ENCODE measurements around the gene ZNF787. TPM values are rescaled to one million over a fixed set of nuclear protein-coding genes. Genes with fewer than 3 reads are reported as not detected.

The ZNF787 gene
- total RNA-seq, 1 experiment from 2014 or later, result 54.6 TPM

- DNase-seq, result no peak
- H3K14ac ChIP-seq (ENCODE audit: insufficient read depth, low read length), result no peak overlapping the region
- peaks cover 2% of the 10 kb centered on the region; the same call in 1 of the 2 replicates for H3K4me1 ChIP-seq (ENCODE audit: insufficient read depth, low read length)
- Mint-ChIP-seq H3K36me3 (ENCODE audit: insufficient read depth in 1 of 3, low read depth in 3 of 3) (no peaks in the 10 kb centered on the region; a peak in 1 of 7 replicates), H3K27me3 (ENCODE audit: low read depth) (peaks cover 2% of the 10 kb centered on the region; the same call in 1 of the 2 replicates), H3K27ac (no peak overlapping the region), H3K4me3 (no peak overlapping the region; a peak in 1 of 5 replicates), H3K9me3 (peaks cover 0 to 1% of the 10 kb centered on the region in 2 experiments; a peak in 1 of 5 replicates), H3K4me1 (peaks cover 5 to 6% of the 10 kb centered on the region in 2 experiments)
- H4K5ac ChIP-seq (ENCODE audit: insufficient read length, low read depth, low read length), result no peak overlapping the region
- H2BK12ac ChIP-seq (ENCODE audit: insufficient read length, low read depth, low read length), result no peak overlapping the region
- H4K91ac ChIP-seq (ENCODE audit: insufficient read length, low read depth, low read length), result no peak overlapping the region
- no peaks in the 10 kb centered on the region for H3K9me3 ChIP-seq (ENCODE audit: control insufficient read depth, low read depth, low read length)
- no peak overlapping the region for H3T11ph ChIP-seq (ENCODE audit: low read length)
- H2BK20ac ChIP-seq (ENCODE audit: low read depth, low read length, poor library complexity, severe bottlenecking), result no peak overlapping the region
- H3K56ac ChIP-seq (ENCODE audit: insufficient read length, low read depth, low read length), result no peak overlapping the region
- H3K18ac ChIP-seq (ENCODE audit: insufficient read length, low read depth, low read length), result no peak overlapping the region
- H3K27me3 ChIP-seq (ENCODE audit: insufficient read depth, low read length), result no peaks in the 10 kb centered on the region; the same call in 1 of the 2 replicates
- no peaks in the 10 kb centered on the region for H3K23me2 ChIP-seq (ENCODE audit: insufficient read length, low read depth, low read length, poor library complexity, severe bottlenecking)
- no peak overlapping the region for H4K8ac ChIP-seq (replicated peaks; ENCODE audit: insufficient read length, low read depth, low read length)
- no peak overlapping the region for H3K4ac ChIP-seq (ENCODE audit: low read depth, low read length)
- H2BK5ac ChIP-seq (ENCODE audit: insufficient read length, low read length), result no peak overlapping the region
- H2BK15ac ChIP-seq (ENCODE audit: low read depth, low read length), result no peak overlapping the region
- WGBS (ENCODE audit: extremely low coverage, insufficient read length, low lambda C conversion rate), result no CpG with 5 or more reads among the region's 16 CpGs
- H3K27ac ChIP-seq (ENCODE audit: insufficient read length, low read depth, low read length), result no peak overlapping the region
- H3K9ac ChIP-seq (ENCODE audit: extremely low read depth, insufficient read length, low read length), result no peak overlapping the region
- no peaks in the 10 kb centered on the region for H3K79me2 ChIP-seq (ENCODE audit: insufficient read depth, low read length)
- no peak overlapping the region for H3K23ac ChIP-seq (ENCODE audit: insufficient read length, low read depth, low read length)
- H4K20me1 ChIP-seq (ENCODE audit: control insufficient read depth, insufficient read depth, insufficient read length), result no peaks in the 10 kb centered on the region
- no peak overlapping the region for H3K4me2 ChIP-seq (ENCODE audit: insufficient read depth, insufficient read length, low read length)
- TF ChIP-seq CTCF (conservative IDR thresholded peaks at IDR 0.05), result no peak
- H3K79me1 ChIP-seq (ENCODE audit: insufficient read depth, low read depth, low read length, poor library complexity, severe bottlenecking), result no peaks in the 10 kb centered on the region
- H2AFZ ChIP-seq (ENCODE audit: low read length), result no peak overlapping the region
- H2BK120ac ChIP-seq (ENCODE audit: low read depth, low read length, poor library complexity, severe bottlenecking), result no peak overlapping the region
- H2AK5ac ChIP-seq (ENCODE audit: insufficient read length, low read length), result no peak overlapping the region
Observed at GRCh38 chr19:56125806-56126590, 4.9 kb upstream of the ZNF787 start.
